Suprapubic skin (tissue), 4 donors: ENCODE results near the gene DIAPH3. TPM values are rescaled to one million over a fixed set of nuclear protein-coding genes. Genes with fewer than 3 reads are reported as not detected.

Source experiments
- DNase-seq, 2 donors: peaks; one replicate each; pipeline ENCODE4 v3.0.0-alpha.2; 2019; ENCODE audit warnings: low spot score in 2 of 2
- H3K27ac ChIP-seq: fragments of 200-600 bp; sonication (generic); one replicate; pipeline ENCODE4 v1.5.1; 2019
- H3K27me3 ChIP-seq: fragments of 200-600 bp; sonication (generic); one replicate; pipeline ENCODE4 v1.5.1; 2019
- H3K36me3 ChIP-seq: fragments of 200-600 bp; sonication (generic); one replicate; pipeline ENCODE4 v1.5.1; 2019
- H3K4me1 ChIP-seq: fragments of 200-600 bp; sonication (generic); one replicate; pipeline ENCODE4 v1.5.1; 2019
- H3K4me3 ChIP-seq: fragments of 200-600 bp; sonication (generic); one replicate; pipeline ENCODE4 v1.5.1; 2019; ENCODE audit warnings: mild to moderate bottlenecking
- H3K9me3 ChIP-seq: fragments of 200-600 bp; sonication (generic); one replicate; pipeline ENCODE4 v1.5.1; 2019
- EP300 ChIP-seq: sonication (generic); formaldehyde crosslinking; IDR thresholded peaks from one replicate; pipeline ENCODE4 v1.6.1; 2017; ENCODE audit warnings: antibody characterized with exemption
- POLR2A ChIP-seq, 2 donors: fragments of 450-650 bp; IDR thresholded peaks; one replicate each; pipeline ENCODE4 v1.6.1; 2017; ENCODE audit warnings: antibody characterized with exemption in 2 of 2, mild to moderate bottlenecking in 2 of 2, moderate library complexity in 2 of 2
- POLR2AphosphoS5 ChIP-seq, 3 donors: sonication (generic); formaldehyde crosslinking; IDR thresholded peaks; one replicate each; pipeline ENCODE4 v1.6.1; 2017; ENCODE audit warnings: antibody characterized with exemption in 3 of 3
- WGBS: methylation state at CpG from one replicate; pipeline ENCODE4 v1.1.5; 2018; 5-methylcytosine and 5-hydroxymethylcytosine counted together
- total RNA-seq, 4 donors: library from RNA; depleted of rRNA; stranded (reverse); fragments of >200 nt; gene quantifications; one replicate each; pipeline ENCODE4 v1.1.0, GENCODE V29; 2016
- TF ChIP-seq, protein P1 (sequence below), 2 donors: fragments of 200-600 bp in 1 of 2; fragments of 450-650 bp in 1 of 2; sonication (generic) in 1 of 2; IDR thresholded peaks; one replicate each; pipeline ENCODE4 v1.5.1; 2016 to 2019; ENCODE audit warnings: antibody characterized with exemption in 2 of 2, mild to moderate bottlenecking in 1 of 2, moderate library complexity in 1 of 2

Gene DIAPH3
- total RNA-seq, 4 donors from 2014 or later = 0.93 to 3.0 (median 2.3) TPM

DNA sequence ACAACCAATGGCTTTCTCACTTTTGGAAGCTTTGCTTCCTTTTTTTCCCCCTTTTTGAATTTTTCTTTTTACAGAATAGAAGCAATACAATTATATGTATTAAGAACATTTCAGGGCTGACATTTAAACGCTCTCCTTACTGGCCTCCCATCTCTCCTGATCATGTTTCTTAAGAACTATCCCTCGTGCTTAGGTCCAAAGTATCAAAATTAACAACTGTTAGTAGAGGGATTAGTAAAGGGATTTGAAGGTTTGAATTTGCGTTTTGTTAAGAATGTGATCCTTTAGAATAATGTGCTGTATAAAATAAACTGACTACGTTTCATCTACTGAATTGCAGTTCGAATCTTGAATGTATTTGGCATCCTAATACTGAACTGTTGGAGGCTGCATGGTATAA, 424.8 kb downstream of the DIAPH3 start:
- Histone ChIP-seq H3K27ac (no peak overlapping the region), H3K4me3 (no peak overlapping the region), H3K36me3 (no peaks in the 10 kb centered on the region), H3K9me3 (no peaks in the 10 kb centered on the region), H3K27me3 (no peaks in the 10 kb centered on the region), H3K4me1 (no peaks in the 10 kb centered on the region)
- no peak for DNase-seq
- TF ChIP-seq POLR2AphosphoS5 (IDR thresholded peaks at IDR 0.05) (no peak), POLR2A (IDR thresholded peaks at IDR 0.05) (no peak), EP300 (no peak)
- TF ChIP-seq, protein P1, sequence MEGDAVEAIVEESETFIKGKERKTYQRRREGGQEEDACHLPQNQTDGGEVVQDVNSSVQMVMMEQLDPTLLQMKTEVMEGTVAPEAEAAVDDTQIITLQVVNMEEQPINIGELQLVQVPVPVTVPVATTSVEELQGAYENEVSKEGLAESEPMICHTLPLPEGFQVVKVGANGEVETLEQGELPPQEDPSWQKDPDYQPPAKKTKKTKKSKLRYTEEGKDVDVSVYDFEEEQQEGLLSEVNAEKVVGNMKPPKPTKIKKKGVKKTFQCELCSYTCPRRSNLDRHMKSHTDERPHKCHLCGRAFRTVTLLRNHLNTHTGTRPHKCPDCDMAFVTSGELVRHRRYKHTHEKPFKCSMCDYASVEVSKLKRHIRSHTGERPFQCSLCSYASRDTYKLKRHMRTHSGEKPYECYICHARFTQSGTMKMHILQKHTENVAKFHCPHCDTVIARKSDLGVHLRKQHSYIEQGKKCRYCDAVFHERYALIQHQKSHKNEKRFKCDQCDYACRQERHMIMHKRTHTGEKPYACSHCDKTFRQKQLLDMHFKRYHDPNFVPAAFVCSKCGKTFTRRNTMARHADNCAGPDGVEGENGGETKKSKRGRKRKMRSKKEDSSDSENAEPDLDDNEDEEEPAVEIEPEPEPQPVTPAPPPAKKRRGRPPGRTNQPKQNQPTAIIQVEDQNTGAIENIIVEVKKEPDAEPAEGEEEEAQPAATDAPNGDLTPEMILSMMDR (IDR thresholded peaks at IDR 0.05) = no peak
- WGBS = 90% methylated on average over 5 of the region's 5 CpGs

DNA sequence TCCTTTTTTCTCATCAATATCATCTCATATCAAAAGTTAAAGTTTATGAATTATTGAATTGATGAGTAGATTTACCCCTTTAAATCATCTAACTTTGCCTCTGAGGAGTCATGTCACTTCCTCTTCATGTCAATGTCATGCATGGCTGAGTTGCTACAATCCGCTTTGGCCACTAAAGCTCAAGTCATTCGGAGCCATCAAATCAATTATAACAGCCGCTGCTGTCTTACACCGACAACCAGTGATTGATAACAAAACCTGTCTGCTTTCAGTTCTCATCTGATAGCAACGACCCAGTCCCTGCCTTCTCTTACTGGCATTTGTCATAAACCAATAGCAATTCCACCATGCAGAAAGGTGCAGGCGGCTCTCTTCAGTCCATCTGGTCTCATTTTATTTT, 429.3 kb downstream of the DIAPH3 start:
- Histone ChIP-seq H3K4me3 (no peak overlapping the region), H3K9me3 (no peaks in the 10 kb centered on the region), H3K27me3 (no peaks in the 10 kb centered on the region), H3K27ac (no peak overlapping the region), H3K4me1 (no peaks in the 10 kb centered on the region), H3K36me3 (no peaks in the 10 kb centered on the region)
- WGBS = 70% methylated on average over 6 of the region's 6 CpGs
- no peak for DNase-seq
- TF ChIP-seq POLR2A (IDR thresholded peaks at IDR 0.05) = no peak
- no peak for TF ChIP-seq POLR2AphosphoS5 (IDR thresholded peaks at IDR 0.05)
- TF ChIP-seq EP300 = no peak
- TF ChIP-seq, protein P1 (IDR thresholded peaks at IDR 0.05) = no peak

DNA sequence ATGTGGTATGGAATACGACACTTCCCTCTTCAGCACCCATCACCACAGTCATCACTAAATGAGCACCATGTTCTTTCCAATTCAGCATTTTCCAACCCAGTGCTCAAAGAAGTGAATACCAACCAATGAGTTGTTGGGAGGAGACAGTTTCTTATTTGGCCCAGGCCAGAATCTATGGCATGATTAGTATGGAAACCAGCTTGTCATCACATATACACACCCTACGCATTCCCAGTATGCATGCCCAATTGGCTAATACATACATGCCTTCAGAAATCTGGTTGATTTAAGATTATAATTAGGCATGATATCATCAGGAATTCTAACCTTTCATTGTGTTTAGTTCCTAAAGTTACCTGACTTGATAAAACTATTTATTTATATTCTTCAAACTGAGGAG, 430.0 kb downstream of the DIAPH3 start:
- no peak for DNase-seq
- TF ChIP-seq, protein P1 (IDR thresholded peaks at IDR 0.05) = no peak
- TF ChIP-seq EP300 = no peak
- no peak for TF ChIP-seq POLR2A (IDR thresholded peaks at IDR 0.05)
- TF ChIP-seq POLR2AphosphoS5 (IDR thresholded peaks at IDR 0.05) = no peak
- no peaks in the 10 kb centered on the region for H3K9me3 ChIP-seq
- WGBS = 84% methylated on average over 2 of the region's 2 CpGs
- H3K4me1 ChIP-seq = no peaks in the 10 kb centered on the region
- H3K27ac ChIP-seq = no peak overlapping the region
- no peaks in the 10 kb centered on the region for H3K27me3 ChIP-seq
- no peak overlapping the region for H3K4me3 ChIP-seq
- H3K36me3 ChIP-seq = no peaks in the 10 kb centered on the region

DNA sequence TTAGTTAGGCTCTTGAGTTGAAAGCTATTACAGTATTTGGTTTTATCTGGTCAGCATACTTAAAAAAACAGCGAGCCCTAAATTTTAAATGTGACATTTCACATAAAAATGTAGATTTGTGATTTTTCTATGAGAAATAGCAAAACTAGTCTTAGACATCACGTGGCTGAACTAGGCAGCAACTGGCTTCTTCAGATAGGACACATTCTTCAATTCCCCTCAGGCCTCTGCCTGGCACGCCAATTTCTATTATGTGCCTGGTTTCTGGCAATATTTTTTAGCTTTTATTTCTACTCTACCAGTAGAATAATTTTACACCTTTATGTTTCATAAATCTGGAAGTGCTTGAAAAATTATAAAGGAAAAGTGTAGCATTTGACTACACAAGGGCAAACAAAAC, 433.7 kb downstream of the DIAPH3 start:
- no peak for DNase-seq
- Histone ChIP-seq H3K27ac (no peak overlapping the region), H3K27me3 (no peaks in the 10 kb centered on the region), H3K36me3 (no peaks in the 10 kb centered on the region), H3K4me1 (no peaks in the 10 kb centered on the region), H3K4me3 (no peak overlapping the region), H3K9me3 (no peaks in the 10 kb centered on the region)
- TF ChIP-seq POLR2A (IDR thresholded peaks at IDR 0.05) (no peak), POLR2AphosphoS5 (IDR thresholded peaks at IDR 0.05) (no peak), EP300 (no peak)
- TF ChIP-seq, protein P1 (IDR thresholded peaks at IDR 0.05) = no peak
- WGBS = 75% methylated on average over 3 of the region's 3 CpGs

DNA sequence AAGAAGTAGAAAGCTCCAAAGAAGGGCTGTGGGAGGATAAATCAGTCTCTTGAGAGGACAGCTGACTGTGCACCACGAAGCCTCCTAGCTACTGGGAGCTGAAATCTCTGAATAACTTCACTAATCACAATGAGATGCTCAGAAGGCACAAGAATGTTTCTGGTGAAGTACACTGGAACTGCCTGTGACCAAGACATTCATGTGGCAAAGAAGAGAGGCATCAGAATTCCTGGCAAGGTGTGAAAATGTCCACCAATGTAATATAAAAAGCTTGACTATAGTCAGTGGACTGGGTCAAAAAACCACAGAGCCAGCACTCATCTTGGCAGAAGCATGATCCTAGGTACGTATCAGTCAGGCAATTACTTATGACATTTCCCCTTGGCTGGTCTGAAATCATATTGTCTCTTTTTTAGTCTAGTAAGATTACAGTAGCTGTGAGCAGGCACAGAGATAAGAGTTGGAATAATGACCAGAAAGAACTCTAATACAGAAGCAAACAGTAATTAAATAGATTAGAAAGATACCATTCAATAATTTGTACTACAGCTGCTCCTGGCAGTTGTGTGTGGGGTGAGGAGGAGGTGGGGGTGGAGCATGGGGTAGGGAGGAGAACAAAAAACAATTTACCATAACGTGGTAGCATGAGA, 434.7 kb downstream of the DIAPH3 start:
- Histone ChIP-seq H3K36me3 (no peaks in the 10 kb centered on the region), H3K4me3 (no peak overlapping the region), H3K27ac (no peak overlapping the region), H3K9me3 (no peaks in the 10 kb centered on the region), H3K27me3 (no peaks in the 10 kb centered on the region), H3K4me1 (no peaks in the 10 kb centered on the region)
- no peak for DNase-seq
- TF ChIP-seq POLR2AphosphoS5 (IDR thresholded peaks at IDR 0.05) (no peak), EP300 (no peak), POLR2A (IDR thresholded peaks at IDR 0.05) (no peak)
- TF ChIP-seq, protein P1 (IDR thresholded peaks at IDR 0.05) = no peak
- 74% methylated on average over 3 of the region's 3 CpGs for WGBS
